GM19099 (cell line): Measurements from ENCODE around the gene GNAS-AS1.
A peak's percentile ranks its signal among the peaks of the same experiment; 100 is the strongest.

Experiments used
- POLR2A ChIP-seq: IDR thresholded peaks from 3 replicates; pipeline ENCODE4 v1.6.1; 2011; ENCODE audit warnings: low read depth; ENCODE audit not compliant: insufficient read length; ENCODE audit errors: extremely low read depth

GNAS-AS1 gene

GRCh38 chr20:58890518-58891085 lies 39.9 kb upstream of the GNAS-AS1 start:
- TF ChIP-seq POLR2A: no peak

GRCh38 chr20:58889798-58890517 lies 39.3 kb upstream of the GNAS-AS1 start:
- TF ChIP-seq POLR2A: no peak

DNA sequence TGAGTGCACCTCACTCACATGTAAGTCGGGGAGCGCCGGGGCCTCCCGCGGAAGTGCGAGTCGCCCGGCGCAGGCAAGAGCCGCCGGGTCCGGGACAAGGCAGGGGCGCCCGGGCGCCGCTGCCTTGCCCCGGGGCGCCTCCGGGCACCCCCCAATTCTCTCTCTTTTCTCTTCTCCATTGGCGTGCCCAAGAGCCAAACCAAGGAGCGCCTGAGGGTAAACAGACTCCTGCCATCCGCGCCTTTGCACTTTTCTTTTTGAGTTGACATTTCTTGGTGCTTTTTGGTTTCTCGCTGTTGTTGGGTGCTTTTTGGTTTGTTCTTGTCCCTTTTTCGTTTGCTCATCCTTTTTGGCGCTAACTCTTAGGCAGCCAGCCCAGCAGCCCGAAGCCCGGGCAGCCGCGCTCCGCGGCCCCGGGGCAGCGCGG lies 38.6 kb upstream of the GNAS-AS1 start:
- no peak for TF ChIP-seq POLR2A

DNA sequence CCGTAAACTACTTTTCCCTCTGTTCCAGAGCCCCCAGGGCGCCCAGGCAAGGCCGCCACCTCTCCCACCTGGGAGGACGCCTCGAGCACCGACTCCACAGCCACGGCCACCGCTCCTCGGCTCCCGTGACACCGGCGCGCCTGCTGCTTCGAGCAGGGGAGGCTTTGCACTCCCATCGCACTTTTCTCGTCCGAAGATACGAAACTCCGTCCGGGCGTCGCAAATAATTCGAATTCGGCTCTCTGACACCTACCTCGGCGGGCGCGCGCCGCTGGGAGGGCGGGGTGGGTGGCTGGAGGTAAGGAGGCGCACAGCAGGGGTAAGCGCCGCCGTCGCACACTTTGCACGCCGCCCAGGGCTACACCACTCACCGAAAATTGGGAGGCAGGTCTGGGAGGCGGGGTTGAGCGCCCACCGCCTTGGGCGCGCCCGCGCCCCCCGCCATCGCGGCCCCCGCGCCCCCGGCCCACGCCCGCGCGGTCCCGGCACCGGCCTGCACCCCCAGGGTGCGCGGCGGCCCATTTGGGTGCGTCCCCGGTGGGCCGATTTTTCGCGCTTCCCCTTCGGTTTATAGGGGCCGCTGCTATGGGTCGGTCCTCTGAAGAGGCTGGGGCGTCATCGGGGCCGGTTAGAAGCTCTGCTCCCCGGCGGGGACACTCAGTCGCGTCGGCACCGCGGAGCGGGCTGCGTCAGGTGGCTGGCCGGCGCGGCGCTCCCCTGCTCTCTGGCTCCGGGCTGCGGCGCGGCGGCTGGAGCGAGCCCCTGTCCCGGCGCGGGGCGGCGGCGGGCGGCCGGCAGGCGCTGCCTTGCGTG lies 38.0 kb upstream of the GNAS-AS1 start:
- TF ChIP-seq POLR2A: peak; percentile 100

DNA sequence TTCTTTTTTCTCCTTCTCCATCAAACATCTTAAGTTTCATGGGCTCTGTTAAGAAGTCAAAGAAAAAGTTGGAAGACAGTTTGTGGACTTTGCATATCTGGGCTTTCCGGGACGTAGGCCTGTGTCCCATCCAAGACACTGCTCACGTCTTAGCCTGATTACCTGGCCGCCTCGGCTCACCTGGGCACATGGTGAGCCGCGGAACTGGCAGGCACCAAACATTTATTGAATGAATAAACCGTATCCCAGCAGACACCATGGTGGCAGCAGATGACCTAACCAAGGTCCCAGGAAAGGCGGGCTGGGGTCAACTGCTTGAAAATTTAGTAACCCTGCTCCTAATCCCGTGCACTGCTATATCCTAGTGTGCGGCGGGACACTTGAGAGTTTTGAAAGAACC lies 37.4 kb upstream of the GNAS-AS1 start:
- no peak for TF ChIP-seq POLR2A

GRCh38 chr20:58886546-58886945 lies 35.8 kb upstream of the GNAS-AS1 start:
- TF ChIP-seq POLR2A: no peak

- TF ChIP-seq POLR2A: no peak
Observed at GRCh38 chr20:58884966-58885365, 34.3 kb upstream of the GNAS-AS1 start.

- no peak for TF ChIP-seq POLR2A
Observed at GRCh38 chr20:58883241-58883691, 32.6 kb upstream of the GNAS-AS1 start.

DNA sequence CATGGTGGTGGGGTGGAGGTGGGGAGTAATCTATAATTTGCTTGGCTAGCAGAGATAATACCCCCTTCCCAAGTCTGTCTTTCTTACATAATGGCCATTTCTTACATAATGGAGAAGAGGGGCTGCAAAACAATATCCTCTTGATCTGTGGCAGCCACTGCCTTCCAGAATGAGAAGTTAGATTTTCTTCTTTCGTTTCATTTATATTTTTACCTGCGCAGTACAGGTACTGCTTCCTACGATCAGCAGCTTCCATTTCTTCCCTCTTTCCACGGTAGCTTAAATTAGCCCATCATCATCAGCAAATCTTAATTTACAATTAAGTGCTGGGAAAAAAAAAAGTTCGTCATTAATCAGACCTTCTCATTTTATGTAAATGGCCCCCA lies 32.0 kb upstream of the GNAS-AS1 start:
- no peak for TF ChIP-seq POLR2A

DNA sequence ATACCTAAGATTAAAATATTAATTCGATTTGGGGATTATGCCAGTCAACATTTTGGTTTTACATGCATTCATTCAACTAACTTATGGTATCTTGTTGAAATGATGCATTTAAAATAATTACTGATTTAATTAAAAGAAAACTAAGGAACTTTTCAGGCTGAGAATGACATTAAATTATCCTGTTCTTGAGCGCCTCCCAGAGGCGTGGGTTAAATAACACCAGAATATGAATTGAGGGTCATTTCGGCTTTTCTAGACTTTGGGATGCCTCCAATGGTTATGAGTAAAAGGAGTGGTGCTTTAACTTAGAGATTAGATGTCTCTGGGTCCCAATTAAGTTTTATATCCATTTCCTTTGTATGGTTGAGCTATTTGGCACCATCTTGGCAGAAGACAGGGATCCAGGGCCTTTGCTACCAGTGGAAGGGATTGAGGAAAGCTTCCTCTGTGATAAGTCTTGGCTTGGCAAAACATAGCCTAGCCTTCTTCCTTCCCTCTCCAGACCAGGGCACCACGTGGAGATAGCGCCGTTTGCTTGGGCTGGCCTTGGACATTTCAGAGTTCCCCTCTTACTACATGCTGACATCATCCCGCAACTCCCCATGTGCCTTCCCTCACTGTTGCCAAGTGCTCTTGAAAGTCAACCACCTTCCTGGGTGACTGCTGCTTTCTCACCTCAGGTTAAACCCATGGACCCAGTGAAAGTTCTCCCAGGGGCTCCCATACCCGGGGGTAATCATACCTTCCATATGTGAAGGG lies 30.5 kb upstream of the GNAS-AS1 start:
- TF ChIP-seq POLR2A: no peak

DNA sequence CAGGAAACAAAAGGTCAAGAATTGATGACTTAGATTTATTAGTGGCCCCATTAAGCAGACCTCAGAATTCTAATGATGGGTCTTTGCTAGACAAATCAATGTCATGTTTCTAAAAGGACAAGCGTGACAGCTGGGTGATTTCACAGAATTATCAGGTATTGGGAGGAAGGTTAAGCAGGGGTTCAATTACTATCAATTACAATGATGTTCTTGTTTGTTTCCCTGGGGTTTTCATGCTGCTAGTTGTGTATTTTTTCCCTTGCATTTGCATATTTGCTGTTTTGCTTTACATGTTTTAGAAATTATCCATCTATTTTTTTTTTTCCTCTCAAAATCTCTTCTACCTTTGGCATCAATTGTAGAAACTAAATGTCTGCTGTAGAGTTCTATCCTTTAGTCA lies 29.7 kb upstream of the GNAS-AS1 start:
- TF ChIP-seq POLR2A: no peak

DNA sequence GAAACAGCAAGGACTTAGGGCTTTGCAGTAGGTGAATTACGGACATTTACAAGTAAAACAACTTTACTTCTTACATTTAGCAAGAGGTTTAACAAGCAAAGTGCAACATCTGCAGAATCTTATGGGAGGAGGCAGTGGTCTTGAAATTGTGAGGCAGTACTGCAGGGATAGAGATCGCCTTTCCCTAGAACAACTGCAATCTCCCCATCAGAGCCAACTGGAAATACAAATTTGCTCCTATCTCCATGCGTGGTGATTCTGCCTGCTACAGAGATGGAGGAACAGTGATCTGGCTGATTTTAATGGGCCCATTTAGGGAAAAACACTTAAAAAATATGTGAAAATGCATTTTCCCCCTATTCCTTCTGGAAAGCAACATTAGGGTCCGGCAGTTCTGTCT lies 27.7 kb upstream of the GNAS-AS1 start:
- TF ChIP-seq POLR2A: no peak

DNA sequence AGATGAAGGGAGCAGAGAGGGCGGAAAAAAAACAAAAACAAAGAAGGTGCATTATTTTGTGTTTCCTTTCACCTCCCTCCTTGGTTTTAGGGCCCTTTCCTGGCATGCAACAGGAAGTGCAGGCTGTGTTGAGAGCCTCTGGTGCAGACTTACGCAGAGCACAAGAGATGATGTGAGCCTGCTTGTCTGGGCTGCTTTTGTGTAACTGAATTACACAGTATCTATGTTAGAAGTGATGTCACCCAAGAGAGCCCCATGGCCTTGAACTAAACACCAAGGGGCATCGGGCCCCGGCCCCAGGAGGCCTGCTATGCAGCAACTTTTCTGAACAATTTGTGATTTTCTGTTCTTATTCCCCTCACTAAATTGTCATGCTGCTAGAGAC lies 27.3 kb upstream of the GNAS-AS1 start:
- no peak for TF ChIP-seq POLR2A

- no peak for TF ChIP-seq POLR2A
Observed at GRCh38 chr20:58877050-58877975, 26.6 kb upstream of the GNAS-AS1 start.
